MM.1S (cell line): ENCODE results near the gene CREB3L2.

Source experiments
- DNase-seq: peaks from one replicate; pipeline ENCODE4 v3.0.0-alpha.2; 2015
- H2AFZ ChIP-seq: fragments of 300-600 bp; sonication (generic); 2 replicates; pipeline ENCODE4 v1.6.0; 2016; ENCODE audit warnings: antibody characterized with exemption, low read length
- H3F3A ChIP-seq: fragments of 300-600 bp; sonication (generic); 2 replicates; pipeline ENCODE4 v1.6.1; 2016; ENCODE audit warnings: mild to moderate bottlenecking, antibody characterized with exemption, low read length, moderate library complexity, mixed read lengths; ENCODE audit not compliant: insufficient read depth
- H3K27ac ChIP-seq: fragments of 300-600 bp; sonication (generic); 2 replicates; pipeline ENCODE4 v1.5.1; 2016; ENCODE audit warnings: mild to moderate bottlenecking, low read length
- H3K27me3 ChIP-seq: fragments of 300-600 bp; sonication (generic); replicated peaks from 2 replicates; pipeline ENCODE4 v1.6.0; 2016; ENCODE audit warnings: low read length; ENCODE audit not compliant: insufficient read depth
- H3K36me3 ChIP-seq: fragments of 300-600 bp; sonication (generic); replicated peaks from 2 replicates; pipeline ENCODE4 v1.6.1; 2016; ENCODE audit warnings: mild to moderate bottlenecking, low read length, mixed read lengths; ENCODE audit not compliant: insufficient read depth
- H3K4me1 ChIP-seq: fragments of 300-600 bp; sonication (generic); 2 replicates; pipeline ENCODE4 v1.6.1; 2016; ENCODE audit warnings: low read length, mixed read lengths
- H3K4me2 ChIP-seq: fragments of 300-600 bp; sonication (generic); 2 replicates; pipeline ENCODE4 v1.6.0; 2016; ENCODE audit warnings: low read depth, low read length
- H3K4me3 ChIP-seq: fragments of 300-600 bp; sonication (generic); 2 replicates; pipeline ENCODE4 v1.5.1; 2016; ENCODE audit warnings: low read length, mixed read lengths
- H3K79me2 ChIP-seq: fragments of 300-600 bp; sonication (generic); 2 replicates; pipeline ENCODE4 v1.6.1; 2016; ENCODE audit warnings: mixed run types, low read length, mixed read lengths
- H3K9ac ChIP-seq: fragments of 300-600 bp; sonication (generic); 2 replicates; pipeline ENCODE4 v1.6.1; 2016; ENCODE audit warnings: low read length, mixed read lengths
- H3K9me2 ChIP-seq: fragments of 300-600 bp; sonication (generic); replicated peaks from 2 replicates; pipeline ENCODE4 v1.6.1; 2016; ENCODE audit warnings: mild to moderate bottlenecking, low read length, mixed read lengths; ENCODE audit not compliant: insufficient read depth
- H3K9me3 ChIP-seq: fragments of 300-600 bp; sonication (generic); replicated peaks from 2 replicates; pipeline ENCODE4 v1.6.1; 2016; ENCODE audit warnings: mild to moderate bottlenecking, low read length, mixed read lengths; ENCODE audit not compliant: insufficient read depth
- H4K20me1 ChIP-seq: fragments of 300-600 bp; sonication (generic); 2 replicates; pipeline ENCODE4 v1.6.1; 2016; ENCODE audit warnings: mild to moderate bottlenecking, low read length, moderate library complexity, mixed read lengths; ENCODE audit not compliant: insufficient read depth
- EZH2 ChIP-seq: fragments of 300-600 bp; sonication (generic); optimal IDR thresholded peaks from 2 replicates; pipeline ENCODE3; 2017; ENCODE audit warnings: low read depth, mild to moderate bottlenecking, antibody characterized with exemption, low read length, mixed read lengths
- EZH2phosphoT487 ChIP-seq: fragments of 300-600 bp; sonication (generic); IDR thresholded peaks from 2 replicates; pipeline ENCODE4 v1.6.1; 2018; ENCODE audit warnings: antibody characterized with exemption, low read length
- TF ChIP-seq, protein P1 (sequence below): fragments of 300-600 bp; sonication (generic); IDR thresholded peaks from 2 replicates; pipeline ENCODE4 v1.5.1; 2016; ENCODE audit warnings: antibody characterized with exemption, low read length, mixed read lengths

Gene CREB3L2

DNA sequence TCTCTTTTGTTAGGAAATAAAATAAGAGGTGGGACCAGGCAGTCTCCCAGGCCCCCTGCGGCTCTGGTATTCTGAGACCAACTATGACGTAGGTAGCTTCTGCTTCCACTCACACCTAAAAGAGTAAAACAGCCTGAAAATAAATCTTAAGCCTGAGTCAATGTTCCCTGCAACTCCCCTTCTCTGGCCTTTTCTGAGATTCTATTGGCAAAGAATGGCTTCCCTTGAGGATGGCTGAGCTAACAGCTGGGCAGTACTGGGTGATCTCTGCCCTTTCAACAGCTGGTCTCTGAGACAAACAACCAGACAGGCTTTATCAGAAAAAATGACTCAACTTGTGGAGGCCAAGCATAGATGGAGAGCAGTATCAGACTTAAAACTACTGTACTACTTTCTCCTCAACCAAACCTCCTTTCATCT is 58.7 kb downstream of the CREB3L2 start:
- Histone ChIP-seq H3F3A (no peaks in the 10 kb centered on the region), H3K9ac (no peak overlapping the region), H4K20me1 (no peaks in the 10 kb centered on the region; the same call in none of the 2 replicates), H3K9me3 (no peaks in the 10 kb centered on the region), H3K36me3 (0 out of 2 replicates have a peak, but pooled peaks cover 5% of the 10 kb centered on the region), H2AFZ (no peak overlapping the region), H3K27ac (no peak overlapping the region), H3K79me2 (peaks cover 89% of the 10 kb centered on the region), H3K9me2 (no peaks in the 10 kb centered on the region), H3K4me1 (peaks cover 11% of the 10 kb centered on the region; the same call in 1 of the 2 replicates), H3K27me3 (no peaks in the 10 kb centered on the region), H3K4me2 (no peak overlapping the region), H3K4me3 (no peak overlapping the region)
- DNase-seq = no peak
- TF ChIP-seq, protein P1, sequence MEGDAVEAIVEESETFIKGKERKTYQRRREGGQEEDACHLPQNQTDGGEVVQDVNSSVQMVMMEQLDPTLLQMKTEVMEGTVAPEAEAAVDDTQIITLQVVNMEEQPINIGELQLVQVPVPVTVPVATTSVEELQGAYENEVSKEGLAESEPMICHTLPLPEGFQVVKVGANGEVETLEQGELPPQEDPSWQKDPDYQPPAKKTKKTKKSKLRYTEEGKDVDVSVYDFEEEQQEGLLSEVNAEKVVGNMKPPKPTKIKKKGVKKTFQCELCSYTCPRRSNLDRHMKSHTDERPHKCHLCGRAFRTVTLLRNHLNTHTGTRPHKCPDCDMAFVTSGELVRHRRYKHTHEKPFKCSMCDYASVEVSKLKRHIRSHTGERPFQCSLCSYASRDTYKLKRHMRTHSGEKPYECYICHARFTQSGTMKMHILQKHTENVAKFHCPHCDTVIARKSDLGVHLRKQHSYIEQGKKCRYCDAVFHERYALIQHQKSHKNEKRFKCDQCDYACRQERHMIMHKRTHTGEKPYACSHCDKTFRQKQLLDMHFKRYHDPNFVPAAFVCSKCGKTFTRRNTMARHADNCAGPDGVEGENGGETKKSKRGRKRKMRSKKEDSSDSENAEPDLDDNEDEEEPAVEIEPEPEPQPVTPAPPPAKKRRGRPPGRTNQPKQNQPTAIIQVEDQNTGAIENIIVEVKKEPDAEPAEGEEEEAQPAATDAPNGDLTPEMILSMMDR = no peak
- TF ChIP-seq EZH2phosphoT487 = no peak
- no peak for TF ChIP-seq EZH2

DNA sequence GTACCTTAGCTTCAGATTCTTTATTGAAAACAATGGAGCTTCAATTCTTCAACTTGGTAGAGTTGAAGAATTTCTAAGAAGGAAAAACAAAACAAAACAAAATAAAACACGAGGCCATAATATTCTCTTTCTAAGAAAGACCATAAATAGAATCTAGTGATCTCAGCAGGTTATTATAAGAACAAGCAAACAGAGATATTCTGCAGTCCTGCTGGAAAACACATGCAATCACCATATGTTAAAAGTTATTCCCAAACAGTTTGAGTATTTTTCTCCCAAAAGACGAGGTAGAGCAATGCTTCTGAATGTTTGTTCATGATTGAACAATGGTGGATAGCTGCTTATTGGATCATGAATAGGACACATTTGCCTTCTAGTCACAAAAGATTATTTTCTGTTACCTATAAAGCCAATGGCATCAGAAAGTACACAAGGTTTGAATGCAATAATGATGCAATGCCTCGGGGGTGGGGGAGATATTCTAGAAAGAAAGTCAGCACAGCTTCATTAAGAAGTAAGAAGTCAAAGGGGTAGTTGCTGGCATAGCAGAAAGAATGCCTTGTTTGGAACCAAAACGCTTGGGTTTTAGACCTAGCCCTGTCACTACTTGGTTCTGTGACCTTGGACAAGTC is 59.3 kb downstream of the CREB3L2 start:
- no peaks in the 10 kb centered on the region for H3K27me3 ChIP-seq
- no peaks in the 10 kb centered on the region; the same call in none of the 2 replicates for H4K20me1 ChIP-seq
- 0 out of 2 replicates have a peak, but pooled peaks cover 5% of the 10 kb centered on the region for H3K36me3 ChIP-seq
- H3K9me3 ChIP-seq = no peaks in the 10 kb centered on the region
- H3K9ac ChIP-seq = no peak overlapping the region
- H3K27ac ChIP-seq = no peak overlapping the region
- peaks cover 87% of the 10 kb centered on the region for H3K79me2 ChIP-seq
- H3K4me3 ChIP-seq = no peak overlapping the region
- H3F3A ChIP-seq = no peaks in the 10 kb centered on the region
- no peak for TF ChIP-seq EZH2
- TF ChIP-seq, protein P1 = no peak
- no peak for TF ChIP-seq EZH2phosphoT487
- H2AFZ ChIP-seq = no peak overlapping the region
- peaks cover 11% of the 10 kb centered on the region; the same call in 1 of the 2 replicates for H3K4me1 ChIP-seq
- H3K9me2 ChIP-seq = no peaks in the 10 kb centered on the region
- DNase-seq = no peak
- no peak overlapping the region for H3K4me2 ChIP-seq

DNA sequence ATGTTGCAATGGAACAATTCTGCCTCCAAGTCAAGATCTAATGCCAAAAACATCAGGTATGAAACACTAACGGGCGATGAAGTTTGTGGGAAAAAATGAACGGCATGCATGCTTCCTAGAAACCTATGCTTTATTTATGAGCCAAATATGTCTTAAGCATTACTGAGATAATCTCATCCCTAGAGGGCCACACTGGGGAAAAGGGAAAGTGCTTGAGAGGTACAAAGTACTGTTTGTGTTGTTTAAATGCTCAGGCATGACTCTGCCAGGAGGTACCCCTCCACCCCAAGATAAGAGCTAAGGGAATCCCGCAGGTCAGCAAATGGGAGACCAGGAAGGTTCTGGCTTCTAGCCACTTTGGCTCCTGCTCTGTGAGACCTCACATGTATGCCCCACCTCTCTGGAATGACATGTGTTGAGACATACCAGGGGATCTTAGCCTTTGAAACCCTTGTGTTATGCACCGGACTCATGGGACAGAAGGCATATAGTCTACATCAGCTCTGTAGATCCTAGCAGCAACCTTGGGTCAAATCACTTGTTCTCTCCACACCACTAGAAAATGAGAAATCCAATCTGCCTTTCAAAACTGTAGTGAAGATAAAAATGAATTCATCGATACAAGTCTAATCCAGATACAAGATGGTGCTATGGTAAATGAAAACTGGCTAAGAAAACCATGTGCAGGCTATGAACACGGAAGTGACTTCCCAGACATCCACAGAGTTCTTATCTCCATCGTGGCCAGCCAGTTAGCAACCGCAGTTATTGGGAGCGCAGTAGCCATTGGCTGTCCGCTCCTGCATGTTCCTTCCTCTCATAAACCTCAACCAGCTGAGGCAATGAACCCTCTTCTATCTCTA is 61.0 kb downstream of the CREB3L2 start:
- Histone ChIP-seq H2AFZ (no peak overlapping the region), H3K27me3 (no peaks in the 10 kb centered on the region), H3K9ac (no peak overlapping the region), H3K4me1 (peaks cover 24% of the 10 kb centered on the region), H3K36me3 (0 out of 2 replicates have a peak, but pooled peaks cover 5% of the 10 kb centered on the region), H3K27ac (no peak overlapping the region), H3K4me2 (no peak overlapping the region), H3K9me3 (no peaks in the 10 kb centered on the region), H4K20me1 (no peaks in the 10 kb centered on the region; the same call in 1 of the 2 replicates), H3F3A (peaks cover 6% of the 10 kb centered on the region), H3K9me2 (no peaks in the 10 kb centered on the region), H3K79me2 (peaks cover 92% of the 10 kb centered on the region), H3K4me3 (no peak overlapping the region)
- no peak for DNase-seq
- TF ChIP-seq, protein P1 = no peak
- no peak for TF ChIP-seq EZH2
- no peak for TF ChIP-seq EZH2phosphoT487
